HepG2 (cell line): ENCODE measurements around the gene HSD3B7. TPM values are rescaled to one million over a fixed set of nuclear protein-coding genes. Genes with fewer than 3 reads are reported as not detected.

Experiments
- ATAC-seq: fragments of 200-7000 bp; cut with Tn5 transposase; 3 replicates; pipeline ENCODE4 v1.9.1; 2020; ENCODE audit warnings: mild to moderate bottlenecking, moderate library complexity
- BruUV-seq: library from RNA; stranded (reverse); fragments of 400-500 nt; replicated peaks from 2 replicates; lab custom pipeline; 2021; lab: Mats Ljungman, UMichigan
- CTCF ChIA-PET: fragments of 300-600 bp; formaldehyde crosslinking; extraction: SDS; loops from one replicate; lab custom pipeline; 2021; ENCODE audit warnings: low total read pairs, inconsistent platforms, low intra/inter-chr PET ratio; lab: Yijun Ruan, JAX
- POLR2A ChIA-PET: fragments of 350-600 bp; sonication (Branson Sonifier 250); formaldehyde crosslinking; loops from one replicate; lab custom pipeline; 2020; ENCODE audit warnings: antibody characterized with exemption, inconsistent platforms; lab: Yijun Ruan, JAX
- DNase-seq: peaks from one replicate; pipeline ENCODE4 v3.0.0-alpha.2; 2015; ENCODE audit warnings: low spot score
- FAIRE-seq: peaks from 3 replicates; lab custom pipeline; 2011; peaks lifted over from hg19 to GRCh38; lab: Jason Lieb, UNC
- H2AFZ ChIP-seq: one replicate; pipeline ENCODE4 v1.6.1; 2011; ENCODE audit warnings: low read length, inconsistent platforms
- H3K27ac ChIP-seq: fragments of 300-600 bp; 3 replicates; pipeline ENCODE4 v1.8.0; 2011; ENCODE audit warnings: mixed run types, mild to moderate bottlenecking, mixed read lengths, low read length, inconsistent platforms; ENCODE audit not compliant: insufficient read depth; ENCODE audit errors: extremely low read length
- H3K27me3 ChIP-seq, 2 experiments: fragments of 200-600 bp in 1 of 2; 2 replicates in 1 of 2; 3 replicates in 1 of 2; pipeline versions ENCODE4 v1.6.0 to v1.8.0; 2011; ENCODE audit warnings: low read length in 2 of 2, mild to moderate bottlenecking in 2 of 2, moderate library complexity in 2 of 2, inconsistent platforms in 1 of 2; ENCODE audit not compliant: insufficient read depth in 2 of 2, control insufficient read depth in 1 of 2
- H3K36me3 ChIP-seq, 2 experiments: fragments of 200-600 bp in 1 of 2; replicated peaks in 1 of 2; 2 replicates in 1 of 2; 3 replicates in 1 of 2; pipeline versions ENCODE4 v1.5.1 to v1.8.0; 2011; ENCODE audit warnings: low read length in 2 of 2, inconsistent platforms in 1 of 2; ENCODE audit not compliant: insufficient read depth in 2 of 2, control insufficient read depth in 1 of 2
- H3K4me1 ChIP-seq: 2 replicates; pipeline ENCODE4 v1.5.1; 2012; ENCODE audit warnings: low read length, inconsistent platforms; ENCODE audit not compliant: insufficient read depth
- H3K4me2 ChIP-seq: 2 replicates; pipeline ENCODE4 v1.6.0; 2011; ENCODE audit warnings: low read depth, low read length, inconsistent platforms
- H3K4me3 ChIP-seq, 3 experiments: fragments of 200-600 bp in 1 of 3; sonication (generic), shearing (Covaris generic) in 1 of 3; replicated peaks in 1 of 3; 2 replicates each; pipeline ENCODE4 v1.5.1; 2011 to 2016; ENCODE audit warnings: low read length in 3 of 3, inconsistent platforms in 2 of 3, low read depth in 2 of 3, mild to moderate bottlenecking in 2 of 3, control low read depth in 1 of 3, mixed read lengths in 1 of 3; ENCODE audit not compliant: insufficient read depth in 1 of 3
- H3K79me2 ChIP-seq: one replicate; pipeline ENCODE4 v1.6.1; 2011; ENCODE audit warnings: low read length, inconsistent platforms; ENCODE audit not compliant: insufficient read depth
- H3K9ac ChIP-seq: 2 replicates; pipeline ENCODE4 v1.6.0; 2011; ENCODE audit warnings: mild to moderate bottlenecking, low read depth, low read length, inconsistent platforms; ENCODE audit not compliant: insufficient read depth
- H3K9me3 ChIP-seq: 2 replicates; pipeline ENCODE4 v1.5.1; 2012; ENCODE audit warnings: mild to moderate bottlenecking, low read length
- H4K20me1 ChIP-seq: 2 replicates; pipeline ENCODE4 v1.6.0; 2011; ENCODE audit warnings: inconsistent platforms, mild to moderate bottlenecking, low read length, moderate library complexity; ENCODE audit not compliant: insufficient read depth
- ARNT2 ChIP-seq: sonication (generic); formaldehyde crosslinking; IDR thresholded peaks from 2 replicates; pipeline ENCODE4 v1.8.0; 2022; ENCODE audit warnings: mild to moderate bottlenecking, low read depth, missing genetic modification reagents, moderate library complexity
- KLF6 ChIP-seq: IDR thresholded peaks from 2 replicates; pipeline ENCODE4 v1.8.0; 2016; ENCODE audit warnings: missing biosample characterization, missing genetic modification reagents
- KLF9 ChIP-seq: IDR thresholded peaks from 2 replicates; pipeline ENCODE4 v1.6.1; 2016; ENCODE audit warnings: low read depth
- KMT2B ChIP-seq: IDR thresholded peaks from 2 replicates; pipeline ENCODE4 v1.6.1; 2016; ENCODE audit warnings: missing genetic modification reagents, missing compliant biosample characterization
- MAF1 ChIP-seq: sonication (generic); formaldehyde crosslinking; IDR thresholded peaks from 2 replicates; pipeline ENCODE4 v1.5.0; 2020; ENCODE audit warnings: missing genetic modification reagents, borderline replicate concordance
- MATR3 ChIP-seq: sonication (generic); formaldehyde crosslinking; IDR thresholded peaks from 2 replicates; pipeline ENCODE4 v1.4.0; 2020; ENCODE audit warnings: missing genetic modification reagents
- SCMH1 ChIP-seq: sonication (generic); formaldehyde crosslinking; IDR thresholded peaks from 2 replicates; pipeline ENCODE4 v1.9.0; 2021; ENCODE audit warnings: missing genetic modification reagents, mild to moderate bottlenecking, borderline replicate concordance
- SMARCC2 ChIP-seq: fragments of 450-650 bp; IDR thresholded peaks from 2 replicates; pipeline ENCODE4 v1.6.1; 2017; ENCODE audit warnings: antibody characterized with exemption, mild to moderate bottlenecking
- TAF1 ChIP-seq: sonication (generic); formaldehyde crosslinking; IDR thresholded peaks from 2 replicates; pipeline ENCODE4 v1.4.0; 2020; ENCODE audit warnings: missing genetic modification reagents
- ZMYM3 ChIP-seq: sonication (generic); formaldehyde crosslinking; IDR thresholded peaks from 2 replicates; pipeline ENCODE4 v1.5.1; 2020; ENCODE audit warnings: mild to moderate bottlenecking, missing genetic modification reagents
- ZNF136 ChIP-seq: sonication (generic); formaldehyde crosslinking; IDR thresholded peaks from 2 replicates; pipeline ENCODE4 v1.8.1; 2022; ENCODE audit warnings: low read depth, mild to moderate bottlenecking, moderate library complexity, missing genetic modification reagents
- ZNF17 ChIP-seq: sonication (generic); formaldehyde crosslinking; IDR thresholded peaks from 2 replicates; pipeline ENCODE4 v1.5.0; 2020; ENCODE audit warnings: mild to moderate bottlenecking, missing genetic modification reagents
- ZNF468 ChIP-seq: sonication (generic); formaldehyde crosslinking; IDR thresholded peaks from 2 replicates; pipeline ENCODE4 v1.8.0; 2022; ENCODE audit warnings: mild to moderate bottlenecking, moderate library complexity, missing genetic modification reagents
- ZNF703 ChIP-seq: sonication (generic); formaldehyde crosslinking; IDR thresholded peaks from 2 replicates; pipeline ENCODE4 v1.5.1; 2020; ENCODE audit warnings: missing genetic modification reagents, mild to moderate bottlenecking, moderate library complexity, borderline replicate concordance
- ZNF761 ChIP-seq: sonication (generic); formaldehyde crosslinking; conservative IDR thresholded peaks from 2 replicates; pipeline ENCODE4 v1.4.0; 2020; ENCODE audit warnings: mild to moderate bottlenecking, missing genetic modification reagents
- ZSCAN12 ChIP-seq: sonication (generic); formaldehyde crosslinking; IDR thresholded peaks from 2 replicates; pipeline ENCODE4 v1.9.0; 2021; ENCODE audit warnings: mild to moderate bottlenecking, missing genetic modification reagents
- WGBS: methylation state at CpG from one replicate; pipeline ENCODE4 v1.1.6; 2017; ENCODE audit warnings: low lambda C conversion rate; 5-methylcytosine and 5-hydroxymethylcytosine counted together
- in situ Hi-C: cut with HindIII; loops from 2 replicates; pipeline ENCODE4 v1.10.0; 2017; ENCODE audit warnings: low pct_unique_long_range_greater_than_20kb; ENCODE audit not compliant: extremely low pct_ligation_motif_present
- intact Hi-C: fragments of 100-400 bp; cut with micrococcal nuclease; formaldehyde crosslinking; loops from one replicate; pipeline ENCODE4 v1.10.0; 2022; ENCODE audit not compliant: unreplicated experiment
- polyA plus RNA-seq, 8 experiments: library from polyadenylated mRNA; depleted of rRNA in 3 of 8; stranded (reverse) in 7 of 8; unstranded in 1 of 8; fragments of >200 nt; fragmentation: Illumina TruSeq in 4 of 8; extraction: Trizol in 4 of 8; gene quantifications; 2 replicates each; pipeline versions ENCODE4 v1.2.1 to v1.2.3, GENCODE V29; 2011 to 2016; ENCODE audit warnings: low read depth in 4 of 8, missing spikeins in 1 of 8, mixed read lengths in 1 of 8; ENCODE audit not compliant: insufficient read depth in 1 of 8
- total RNA-seq, 5 experiments: library from RNA; depleted of rRNA; stranded (reverse); fragments of >200 nt; fragmentation: Illumina TruSeq; extraction: Trizol; gene quantifications; 2 replicates each; pipeline ENCODE4 v1.2.3, GENCODE V29; 2016; ENCODE audit warnings: low read depth in 1 of 5
- TF ChIP-seq, protein P1 (sequence below): sonication (generic); IDR thresholded peaks from 2 replicates; pipeline ENCODE4 v1.6.1; 2016; ENCODE audit warnings: low read depth, borderline replicate concordance
- TF ChIP-seq, protein P2 (sequence below): sonication (generic); formaldehyde crosslinking; IDR thresholded peaks from 2 replicates; pipeline ENCODE4 v1.4.0; 2020; ENCODE audit warnings: mild to moderate bottlenecking, missing genetic modification reagents
- TF ChIP-seq, protein P3 (sequence below): sonication (generic); formaldehyde crosslinking; IDR thresholded peaks from 2 replicates; pipeline ENCODE4 v1.8.1; 2023; ENCODE audit warnings: mild to moderate bottlenecking, moderate library complexity, missing genetic modification reagents
- TF ChIP-seq, protein P4 (sequence below): sonication (generic); formaldehyde crosslinking; IDR thresholded peaks from 2 replicates; pipeline ENCODE4 v1.5.0; 2020; ENCODE audit warnings: missing genetic modification reagents

HSD3B7 gene
- total and polyA plus RNA-seq, 2 of the 13 experiments (the other 11 are each of a cell fraction or from before 2014, with no cell fraction given) = 32.9 to 69.7 TPM

DNA sequence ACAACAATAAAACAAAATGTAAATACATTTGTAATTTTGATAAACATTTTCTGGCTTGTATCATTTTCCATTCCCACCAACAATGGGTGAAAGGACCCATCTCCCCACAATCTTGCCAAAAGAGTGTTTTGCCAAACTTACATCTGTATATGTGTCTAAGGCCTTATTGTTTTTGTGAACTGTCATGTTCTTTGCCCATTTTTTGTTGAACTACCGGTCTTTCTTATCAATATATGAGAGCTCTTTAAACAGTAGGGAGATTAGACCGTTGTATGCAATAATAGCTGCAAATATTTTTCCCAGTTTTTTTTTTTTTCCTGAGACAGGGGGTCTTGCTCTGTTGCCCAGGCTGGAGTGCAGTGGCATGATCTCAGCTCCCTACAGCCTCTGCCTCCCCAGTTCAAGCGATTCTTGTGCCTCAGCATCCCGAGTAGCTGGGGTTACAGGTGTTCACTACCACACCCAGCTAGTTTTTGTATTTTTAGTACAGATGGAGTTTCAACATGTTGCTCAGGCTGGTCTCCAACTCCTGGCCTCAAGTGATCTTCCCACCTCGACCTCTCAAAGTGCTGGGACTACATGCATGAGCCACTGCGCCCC, 38.7 kb downstream of the HSD3B7 start:
- Histone ChIP-seq H3K9me3 (no peaks in the 10 kb centered on the region), H3K36me3 (no peaks in the 10 kb centered on the region), H3K27me3 (peaks cover 0 to 2% of the 10 kb centered on the region in 2 experiments; a peak in 1 of 5 replicates), H3K79me2 (no peaks in the 10 kb centered on the region), H4K20me1 (no peaks in the 10 kb centered on the region), H3K27ac (peak overlapping the region; percentile 16), H3K4me1 (peaks cover 51% of the 10 kb centered on the region), H3K9ac (no peak overlapping the region), H3K4me3 (0 out of 6 replicates have a peak overlapping the region, but pooled peaks of 2 of the 3 experiments have one; percentile 6 to 43), H2AFZ (no peak overlapping the region), H3K4me2 (peak overlapping the region; percentile 69)
- ChIA-PET POLR2A (interaction anchor here (1.4 to 5.8 kb wide), 7 partner anchors 10 to 118 kb away, joined by 5 to 41 read pairs (median 12); partner anchors contain the start of genes KAT8, STX4, ZNF646 and ZNF668), CTCF (no interaction called here)
- BruUV-seq = no TSS peak
- no peak for FAIRE-seq
- DNase-seq = peak; percentile 64
- 0 out of 3 replicates have a peak, but pooled peaks have one; percentile 7 for ATAC-seq
- in situ Hi-C loops (no loop called here), intact Hi-C loops (no loop called here)
- 16% methylated on average over 6 of the region's 6 CpGs for WGBS
- TF ChIP-seq TAF1 (CRISPR knock-in tag) (no peak), ZNF136 (CRISPR knock-in tag) (no peak), ZMYM3 (CRISPR knock-in tag) (peak; percentile 62), SMARCC2 (no peak), ZNF468 (CRISPR knock-in tag) (no peak), ARNT2 (CRISPR knock-in tag) (no peak), SCMH1 (CRISPR knock-in tag) (no peak), ZNF703 (CRISPR knock-in tag) (no peak), ZSCAN12 (CRISPR knock-in tag) (no peak), MAF1 (no peak), KLF9 (CRISPR knock-in tag) (no peak), ZNF761 (CRISPR knock-in tag) (no peak), KMT2B (no peak), MATR3 (CRISPR knock-in tag) (no peak), KLF6 (CRISPR knock-in tag) (no peak), ZNF17 (CRISPR knock-in tag) (no peak)
- TF ChIP-seq, protein P1, sequence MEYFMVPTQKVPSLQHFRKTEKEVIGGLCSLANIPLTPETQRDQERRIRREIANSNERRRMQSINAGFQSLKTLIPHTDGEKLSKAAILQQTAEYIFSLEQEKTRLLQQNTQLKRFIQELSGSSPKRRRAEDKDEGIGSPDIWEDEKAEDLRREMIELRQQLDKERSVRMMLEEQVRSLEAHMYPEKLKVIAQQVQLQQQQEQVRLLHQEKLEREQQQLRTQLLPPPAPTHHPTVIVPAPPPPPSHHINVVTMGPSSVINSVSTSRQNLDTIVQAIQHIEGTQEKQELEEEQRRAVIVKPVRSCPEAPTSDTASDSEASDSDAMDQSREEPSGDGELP = no peak
- TF ChIP-seq, protein P2, sequence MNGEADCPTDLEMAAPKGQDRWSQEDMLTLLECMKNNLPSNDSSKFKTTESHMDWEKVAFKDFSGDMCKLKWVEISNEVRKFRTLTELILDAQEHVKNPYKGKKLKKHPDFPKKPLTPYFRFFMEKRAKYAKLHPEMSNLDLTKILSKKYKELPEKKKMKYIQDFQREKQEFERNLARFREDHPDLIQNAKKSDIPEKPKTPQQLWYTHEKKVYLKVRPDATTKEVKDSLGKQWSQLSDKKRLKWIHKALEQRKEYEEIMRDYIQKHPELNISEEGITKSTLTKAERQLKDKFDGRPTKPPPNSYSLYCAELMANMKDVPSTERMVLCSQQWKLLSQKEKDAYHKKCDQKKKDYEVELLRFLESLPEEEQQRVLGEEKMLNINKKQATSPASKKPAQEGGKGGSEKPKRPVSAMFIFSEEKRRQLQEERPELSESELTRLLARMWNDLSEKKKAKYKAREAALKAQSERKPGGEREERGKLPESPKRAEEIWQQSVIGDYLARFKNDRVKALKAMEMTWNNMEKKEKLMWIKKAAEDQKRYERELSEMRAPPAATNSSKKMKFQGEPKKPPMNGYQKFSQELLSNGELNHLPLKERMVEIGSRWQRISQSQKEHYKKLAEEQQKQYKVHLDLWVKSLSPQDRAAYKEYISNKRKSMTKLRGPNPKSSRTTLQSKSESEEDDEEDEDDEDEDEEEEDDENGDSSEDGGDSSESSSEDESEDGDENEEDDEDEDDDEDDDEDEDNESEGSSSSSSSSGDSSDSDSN (CRISPR knock-in tag) = no peak
- TF ChIP-seq, protein P3, sequence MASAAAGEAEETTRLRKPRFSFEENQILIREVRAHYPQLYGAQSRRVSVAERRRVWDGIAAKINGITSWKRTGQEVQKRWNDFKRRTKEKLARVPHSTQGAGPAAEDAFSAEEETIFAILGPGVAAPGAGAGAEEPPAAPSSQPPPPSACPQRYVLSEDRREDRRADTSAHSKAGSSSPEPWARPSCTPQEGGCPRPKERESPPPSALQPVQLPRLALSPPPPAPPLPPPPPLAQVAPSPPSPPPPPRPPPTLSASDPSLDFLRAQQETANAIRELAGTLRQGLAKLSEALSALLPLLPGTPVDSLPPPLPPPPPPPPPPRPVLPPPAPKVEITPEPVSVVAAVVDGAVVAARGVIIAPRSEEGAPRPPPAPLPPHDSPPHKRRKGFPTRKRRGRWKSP = no peak
- TF ChIP-seq, protein P4, sequence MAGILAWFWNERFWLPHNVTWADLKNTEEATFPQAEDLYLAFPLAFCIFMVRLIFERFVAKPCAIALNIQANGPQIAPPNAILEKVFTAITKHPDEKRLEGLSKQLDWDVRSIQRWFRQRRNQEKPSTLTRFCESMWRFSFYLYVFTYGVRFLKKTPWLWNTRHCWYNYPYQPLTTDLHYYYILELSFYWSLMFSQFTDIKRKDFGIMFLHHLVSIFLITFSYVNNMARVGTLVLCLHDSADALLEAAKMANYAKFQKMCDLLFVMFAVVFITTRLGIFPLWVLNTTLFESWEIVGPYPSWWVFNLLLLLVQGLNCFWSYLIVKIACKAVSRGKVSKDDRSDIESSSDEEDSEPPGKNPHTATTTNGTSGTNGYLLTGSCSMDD (CRISPR knock-in tag) = no peak
